IMR-90 (cell line): Measurements from ENCODE around the gene PRDM10. TPM values are rescaled to one million over a fixed set of nuclear protein-coding genes. Genes with fewer than 3 reads are reported as not detected.

Experiments used
- ATAC-seq: fragments of 200-7000 bp; cut with Tn5 transposase; 2 replicates; pipeline ENCODE4 v1.9.1; 2020; ENCODE audit warnings: low read depth, mild to moderate bottlenecking, moderate library complexity
- BruUV-seq: library from RNA; stranded (reverse); fragments of 400-500 nt; replicated peaks from 2 replicates; lab custom pipeline; 2021; lab: Mats Ljungman, UMichigan
- CTCF ChIA-PET: fragments of 300-600 bp; formaldehyde crosslinking; extraction: SDS; loops from one replicate; lab custom pipeline; 2021; ENCODE audit warnings: antibody characterized with exemption; lab: Yijun Ruan, JAX
- POLR2A ChIA-PET: fragments of 300-600 bp; sonication (Branson Sonifier 250); formaldehyde crosslinking; loops from one replicate; lab custom pipeline; 2022; ENCODE audit warnings: antibody characterized with exemption; ENCODE audit not compliant: unreplicated experiment; lab: Charles Lee
- DNase-seq: peaks from one replicate; pipeline ENCODE4 v3.0.0; 2013
- H2AFZ ChIP-seq: replicated peaks from 2 replicates; pipeline ENCODE3; 2013; ENCODE audit warnings: low read length, mild to moderate bottlenecking; ENCODE audit not compliant: poor library complexity
- H2AK5ac ChIP-seq: 2 replicates; pipeline ENCODE4 v1.6.1; 2013; ENCODE audit warnings: low read depth, low read length, inconsistent platforms
- H2AK9ac ChIP-seq: replicated peaks from 2 replicates; pipeline ENCODE3; 2013; ENCODE audit warnings: mild to moderate bottlenecking, low read depth, low read length, moderate library complexity; ENCODE audit not compliant: poor library complexity
- H2BK120ac ChIP-seq: 2 replicates; pipeline ENCODE4 v1.6.1; 2013; ENCODE audit warnings: low read depth, low read length, inconsistent platforms
- H2BK15ac ChIP-seq: 3 replicates; pipeline ENCODE4 v1.6.1; 2013; ENCODE audit warnings: low read depth, low read length, inconsistent platforms
- H2BK20ac ChIP-seq: 2 replicates; pipeline ENCODE4 v1.6.1; 2013; ENCODE audit warnings: low read depth, mild to moderate bottlenecking, inconsistent platforms, low read length, moderate library complexity
- H2BK5ac ChIP-seq: 2 replicates; pipeline ENCODE4 v1.6.1; 2013; ENCODE audit warnings: mild to moderate bottlenecking, low read depth, low read length, inconsistent platforms; ENCODE audit not compliant: poor library complexity, severe bottlenecking
- H3K14ac ChIP-seq: replicated peaks from 2 replicates; pipeline ENCODE4 v1.6.1; 2013; ENCODE audit warnings: low read depth, low read length, inconsistent platforms
- H3K18ac ChIP-seq: 2 replicates; pipeline ENCODE4 v1.6.1; 2013; ENCODE audit warnings: low read depth, low read length, control low read depth
- H3K23ac ChIP-seq: 2 replicates; pipeline ENCODE4 v1.6.1; 2013; ENCODE audit warnings: low read depth, low read length, inconsistent platforms
- H3K27ac ChIP-seq: 2 replicates; pipeline ENCODE4 v1.5.1; 2013; ENCODE audit warnings: mild to moderate bottlenecking, control low read depth, low read length; ENCODE audit not compliant: insufficient read depth
- H3K27me3 ChIP-seq: 2 replicates; pipeline ENCODE4 v1.6.1; 2013; ENCODE audit warnings: low read length; ENCODE audit not compliant: control insufficient read depth, insufficient read depth
- H3K36me3 ChIP-seq: 2 replicates; pipeline ENCODE4 v1.6.1; 2013; ENCODE audit warnings: low read length, mixed read lengths; ENCODE audit not compliant: control insufficient read depth, insufficient read depth
- H3K4ac ChIP-seq: 2 replicates; pipeline ENCODE4 v1.6.1; 2013; ENCODE audit warnings: low read depth, low read length, inconsistent platforms
- H3K4me1 ChIP-seq: 2 replicates; pipeline ENCODE4 v1.6.1; 2013; ENCODE audit warnings: low read length, mixed read lengths; ENCODE audit not compliant: control insufficient read depth, insufficient read depth
- H3K4me2 ChIP-seq: 2 replicates; pipeline ENCODE4 v1.6.1; 2013; ENCODE audit warnings: low read depth, mild to moderate bottlenecking, control low read depth, low read length, moderate library complexity
- H3K4me3 ChIP-seq: 2 replicates; pipeline ENCODE4 v1.5.1; 2013; ENCODE audit warnings: low read depth, mild to moderate bottlenecking, control low read depth, low read length, moderate library complexity; ENCODE audit not compliant: insufficient read depth
- H3K56ac ChIP-seq: 2 replicates; pipeline ENCODE4 v1.6.1; 2013; ENCODE audit warnings: low read length, inconsistent platforms; ENCODE audit not compliant: insufficient read depth; ENCODE audit errors: extremely low read depth
- H3K79me1 ChIP-seq, 2 experiments: 2 replicates each; pipeline ENCODE4 v1.6.1; 2013; ENCODE audit warnings: low read length in 2 of 2, inconsistent platforms in 1 of 2, low read depth in 1 of 2
- H3K9ac ChIP-seq: 2 replicates; pipeline ENCODE4 v1.6.1; 2013; ENCODE audit warnings: low read depth, low read length, control low read depth
- H3K9me1 ChIP-seq: 2 replicates; pipeline ENCODE4 v1.6.1; 2013; ENCODE audit warnings: low read length, inconsistent platforms; ENCODE audit not compliant: insufficient read depth
- H3K9me3 ChIP-seq: 2 replicates; pipeline ENCODE4 v1.6.1; 2013; ENCODE audit warnings: low read length; ENCODE audit not compliant: control insufficient read depth, insufficient read depth
- H4K20me1 ChIP-seq: 2 replicates; pipeline ENCODE4 v1.6.1; 2013; ENCODE audit warnings: low read length, inconsistent platforms; ENCODE audit not compliant: insufficient read depth
- H4K5ac ChIP-seq: 2 replicates; pipeline ENCODE4 v1.6.1; 2013; ENCODE audit warnings: mild to moderate bottlenecking, low read depth, low read length, control low read depth
- H4K8ac ChIP-seq, 2 experiments: 2 replicates each; pipeline ENCODE4 v1.6.1; 2013; ENCODE audit warnings: low read depth in 2 of 2, low read length in 2 of 2, control low read depth in 1 of 2, inconsistent platforms in 1 of 2
- H4K91ac ChIP-seq: 2 replicates; pipeline ENCODE4 v1.6.1; 2013; ENCODE audit warnings: low read depth, low read length, inconsistent platforms; ENCODE audit not compliant: insufficient read depth
- BHLHE40 ChIP-seq: fragments of 150-350 bp; IDR thresholded peaks from 2 replicates; pipeline ENCODE4 v1.6.1; 2016; ENCODE audit warnings: mild to moderate bottlenecking, low read depth, low read length
- CEBPB ChIP-seq: IDR thresholded peaks from 2 replicates; pipeline ENCODE4 v1.6.1; 2012; ENCODE audit warnings: low read depth, low read length, improper control_type of control experiment
- CHD1 ChIP-seq: IDR thresholded peaks from 2 replicates; pipeline ENCODE4 v1.6.1; 2012; ENCODE audit warnings: low read depth, low read length, improper control_type of control experiment
- ELK1 ChIP-seq: fragments of 150-350 bp; IDR thresholded peaks from 2 replicates; pipeline ENCODE4 v1.6.1; 2016; ENCODE audit warnings: low read depth, mild to moderate bottlenecking, low read length, moderate library complexity, borderline replicate concordance
- FOS ChIP-seq: fragments of 150-350 bp; IDR thresholded peaks from 2 replicates; pipeline ENCODE4 v1.6.1; 2016; ENCODE audit warnings: low read depth, low read length
- MAFK ChIP-seq: IDR thresholded peaks from 2 replicates; pipeline ENCODE4 v1.6.1; 2012; ENCODE audit warnings: low read depth, low read length, improper control_type of control experiment
- MAZ ChIP-seq: IDR thresholded peaks from 2 replicates; pipeline ENCODE4 v1.6.1; 2012; ENCODE audit warnings: low read depth, mild to moderate bottlenecking, low read length, improper control_type of control experiment, moderate library complexity, borderline replicate concordance
- MXI1 ChIP-seq: IDR thresholded peaks from 2 replicates; pipeline ENCODE4 v1.6.1; 2012; ENCODE audit warnings: low read depth, mild to moderate bottlenecking, low read length, moderate library complexity, borderline replicate concordance
- NFE2L2 ChIP-seq: fragments of 150-350 bp; IDR thresholded peaks from 2 replicates; pipeline ENCODE4 v1.6.1; 2016; ENCODE audit warnings: low read depth, mild to moderate bottlenecking, low read length
- RCOR1 ChIP-seq: IDR thresholded peaks from 2 replicates; pipeline ENCODE4 v1.6.1; 2012; ENCODE audit warnings: mild to moderate bottlenecking, low read length, improper control_type of control experiment; ENCODE audit not compliant: insufficient replicate concordance
- RFX5 ChIP-seq: IDR thresholded peaks from 2 replicates; pipeline ENCODE4 v1.8.0; 2012; ENCODE audit warnings: low read depth, mild to moderate bottlenecking, low read length, moderate library complexity
- SMC3 ChIP-seq: fragments of 150-350 bp; IDR thresholded peaks from 2 replicates; pipeline ENCODE4 v1.6.1; 2016; ENCODE audit warnings: low read depth, mild to moderate bottlenecking, antibody characterized with exemption, low read length, moderate library complexity
- WGBS, 2 experiments: methylation state at CpG; one replicate each; pipeline versions ENCODE4 v1.1.5 to v1.1.7; 2013; ENCODE audit warnings: missing lambda C conversion rate in 2 of 2; ENCODE audit not compliant: insufficient read length in 1 of 2; ENCODE audit errors: extremely low coverage in 2 of 2; 5-methylcytosine and 5-hydroxymethylcytosine counted together
- dilution Hi-C: fragments of 300-500 bp; cut with HindIII; formaldehyde crosslinking; loops from one replicate; pipeline ENCODE4 v1.14.3; 2018; ENCODE audit warnings: low sequenced_read_pairs; ENCODE audit not compliant: unreplicated experiment
- in situ Hi-C: fragments of 300-500 bp; cut with MboI; formaldehyde crosslinking; loops from 3 replicates; pipeline ENCODE4 v1.14.3; 2019; ENCODE audit warnings: low sequenced_read_pairs, inconsistent platforms, mixed read lengths
- intact Hi-C: fragments of 100-400 bp; cut with micrococcal nuclease; formaldehyde crosslinking; loops from 2 replicates; pipeline ENCODE4 v1.10.0; 2022
- polyA plus RNA-seq, 3 experiments: library from polyadenylated mRNA; depleted of rRNA; stranded (reverse); fragments of >200 nt; gene quantifications; 2 replicates each; pipeline ENCODE4 v1.2.3, GENCODE V29; 2012; ENCODE audit warnings: low replicate concordance in 1 of 3
- total RNA-seq: library from RNA; depleted of rRNA; stranded (reverse); fragments of >200 nt; gene quantifications from 2 replicates; pipeline ENCODE4 v1.2.3, GENCODE V29; 2012
- TF ChIP-seq, protein P1 (sequence below): conservative IDR thresholded peaks from 2 replicates; pipeline ENCODE4 v1.5.1; 2012; ENCODE audit warnings: mild to moderate bottlenecking, low read depth, low read length, improper control_type of control experiment

PRDM10 gene
- total and polyA plus RNA-seq, 2 of the 4 experiments (the other 2 are of a cell fraction) = 3.1 to 6.5 TPM

DNA sequence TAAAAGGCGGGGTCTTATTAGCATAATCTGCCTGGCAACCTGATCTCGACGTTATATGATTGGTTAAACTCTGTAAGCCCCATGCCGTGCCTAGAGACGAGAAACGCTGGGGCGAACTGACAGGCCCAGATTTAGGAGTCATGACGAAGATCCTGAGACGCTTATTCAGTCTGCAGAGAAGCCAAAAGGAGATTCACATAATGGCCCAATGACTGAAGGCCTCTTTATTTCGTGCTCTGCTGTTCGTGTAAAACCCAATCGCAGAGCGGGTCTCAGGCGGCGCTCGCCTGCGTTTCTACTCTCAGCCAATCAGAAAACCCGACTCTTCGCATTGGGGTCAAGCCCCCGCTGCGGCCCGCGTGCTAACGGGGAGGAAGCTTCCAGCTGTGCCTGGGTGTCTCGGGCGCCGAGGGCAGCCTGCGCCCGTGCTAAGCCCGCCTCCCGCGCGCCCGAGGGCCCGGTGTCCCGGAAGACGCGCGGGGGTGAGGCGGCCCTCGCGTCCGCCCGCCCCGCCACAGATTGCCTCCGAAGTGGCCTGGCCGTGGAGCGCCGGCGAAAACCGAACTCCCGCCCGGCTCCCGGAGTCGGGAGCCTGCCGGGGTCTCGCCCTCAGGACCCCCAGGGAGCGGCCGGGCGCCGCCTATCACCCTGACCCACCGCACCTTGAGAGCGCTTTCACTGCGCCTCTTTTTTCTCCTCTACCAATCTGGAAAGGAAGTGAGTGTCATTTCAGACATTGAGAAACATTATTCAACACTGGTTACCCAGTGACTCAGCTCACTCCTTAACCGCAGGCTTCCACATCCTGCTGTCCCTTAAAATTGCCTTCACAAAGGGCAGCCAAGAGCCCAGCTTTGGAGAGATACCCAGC, 446 bp upstream of the PRDM10 start:
- H3K4ac ChIP-seq = peak overlapping the region; percentile 100
- BruUV-seq = no TSS peak
- peak overlapping the region; percentile 100 for H2BK20ac ChIP-seq
- peak overlapping the region; percentile 85 for H3K4me2 ChIP-seq
- H3K4me1 ChIP-seq = no peaks in the 10 kb centered on the region
- peak overlapping the region; percentile 94 for H3K18ac ChIP-seq
- intact Hi-C loops = loop anchor here (1.0 to 5.0 kb wide), 5 partner anchors 49 to 879 kb away; partner anchors contain the start of gene APLP2
- H3K14ac ChIP-seq = peak overlapping the region; percentile 100
- peak; percentile 98 for DNase-seq
- H2AK9ac ChIP-seq = peak overlapping the region; percentile 97
- peak overlapping the region; percentile 93 for H3K9ac ChIP-seq
- H2AFZ ChIP-seq = peak overlapping the region; percentile 95
- in situ Hi-C loops = no loop called here
- H3K27me3 ChIP-seq = no peaks in the 10 kb centered on the region
- H4K8ac ChIP-seq = peak overlapping the region; percentile 93 to 100
- H3K27ac ChIP-seq = peak overlapping the region; percentile 90
- dilution Hi-C loops = no loop called here
- no peaks in the 10 kb centered on the region for H3K36me3 ChIP-seq
- H4K5ac ChIP-seq = peak overlapping the region; percentile 91
- peak overlapping the region; percentile 99 for H2BK15ac ChIP-seq
- H3K9me1 ChIP-seq = no peaks in the 10 kb centered on the region
- peak overlapping the region; percentile 100 for H2BK120ac ChIP-seq
- 0% methylated on average over 10 of the region's 65 CpGs; no CpG with 5 or more reads in 1 of the 2 experiments for whole genome bisulfite sequencing, 2 experiments
- ChIA-PET CTCF (interaction anchor here (0.5 to 2.5 kb wide), 4 partner anchors 10 to 181 kb away, joined by 3 to 11 read pairs (median 3); no protein-coding TSS in a partner anchor), POLR2A (interaction anchor here (0.6 to 1.2 kb wide), 15 partner anchors 8 to 1064 kb away, joined by 3 to 19 read pairs (median 9); no protein-coding TSS in a partner anchor)
- peak overlapping the region; percentile 100 for H3K56ac ChIP-seq
- H2BK5ac ChIP-seq = peak overlapping the region; percentile 96
- 0 out of 2 replicates have a peak, but pooled peaks cover 2% of the 10 kb centered on the region for H3K9me3 ChIP-seq
- no peaks in the 10 kb centered on the region for H4K20me1 ChIP-seq
- H3K4me3 ChIP-seq = peak overlapping the region; percentile 62
- peaks cover 4 to 29% of the 10 kb centered on the region in 2 experiments; a peak in 2 of 4 replicates for H3K79me1 ChIP-seq
- H2AK5ac ChIP-seq = peak overlapping the region; percentile 92
- peak overlapping the region; percentile 100 for H4K91ac ChIP-seq
- peak; percentile 83 for ATAC-seq
- H3K23ac ChIP-seq = peak overlapping the region; percentile 100
- no peak for TF ChIP-seq MAFK
- no peak; the same call in 1 of the 2 replicates for TF ChIP-seq CHD1
- peak; percentile 88 for TF ChIP-seq CEBPB
- TF ChIP-seq MAZ = peak; percentile 73; the same call in 1 of the 2 replicates
- TF ChIP-seq, protein P1, sequence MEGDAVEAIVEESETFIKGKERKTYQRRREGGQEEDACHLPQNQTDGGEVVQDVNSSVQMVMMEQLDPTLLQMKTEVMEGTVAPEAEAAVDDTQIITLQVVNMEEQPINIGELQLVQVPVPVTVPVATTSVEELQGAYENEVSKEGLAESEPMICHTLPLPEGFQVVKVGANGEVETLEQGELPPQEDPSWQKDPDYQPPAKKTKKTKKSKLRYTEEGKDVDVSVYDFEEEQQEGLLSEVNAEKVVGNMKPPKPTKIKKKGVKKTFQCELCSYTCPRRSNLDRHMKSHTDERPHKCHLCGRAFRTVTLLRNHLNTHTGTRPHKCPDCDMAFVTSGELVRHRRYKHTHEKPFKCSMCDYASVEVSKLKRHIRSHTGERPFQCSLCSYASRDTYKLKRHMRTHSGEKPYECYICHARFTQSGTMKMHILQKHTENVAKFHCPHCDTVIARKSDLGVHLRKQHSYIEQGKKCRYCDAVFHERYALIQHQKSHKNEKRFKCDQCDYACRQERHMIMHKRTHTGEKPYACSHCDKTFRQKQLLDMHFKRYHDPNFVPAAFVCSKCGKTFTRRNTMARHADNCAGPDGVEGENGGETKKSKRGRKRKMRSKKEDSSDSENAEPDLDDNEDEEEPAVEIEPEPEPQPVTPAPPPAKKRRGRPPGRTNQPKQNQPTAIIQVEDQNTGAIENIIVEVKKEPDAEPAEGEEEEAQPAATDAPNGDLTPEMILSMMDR = no peak
- TF ChIP-seq MXI1 = peak; percentile 1; the same call in 1 of the 2 replicates
- TF ChIP-seq ELK1 = no peak
- TF ChIP-seq RFX5 = peak; percentile 97
- no peak for TF ChIP-seq RCOR1
- TF ChIP-seq BHLHE40 = peak; percentile 47; the same call in 1 of the 2 replicates
- peak; percentile 57; the same call in 1 of the 2 replicates for TF ChIP-seq NFE2L2
- no peak for TF ChIP-seq SMC3
- TF ChIP-seq FOS = peak; percentile 83
